LNCaP clone FGC (cell line): Measurements from ENCODE around the gene ZSWIM2.

Source experiments
- DNase-seq: peaks from one replicate; pipeline ENCODE4 v3.0.0-alpha.2; 2011; ENCODE audit warnings: low read depth
- H3K4me3 ChIP-seq: 2 replicates; pipeline ENCODE4 v1.5.1; 2011; ENCODE audit warnings: mild to moderate bottlenecking, low read depth, low read length, control low read depth
- TF ChIP-seq, protein P1 (sequence below): IDR thresholded peaks from 2 replicates; pipeline ENCODE4 v1.5.1; 2012; ENCODE audit warnings: mild to moderate bottlenecking; ENCODE audit not compliant: control insufficient read depth, insufficient read depth; ENCODE audit errors: extremely low read depth

Gene ZSWIM2

GRCh38 chr2:186887107-186888090 lies 38.4 kb upstream of the ZSWIM2 start:
- no peak for DNase-seq
- TF ChIP-seq, protein P1, sequence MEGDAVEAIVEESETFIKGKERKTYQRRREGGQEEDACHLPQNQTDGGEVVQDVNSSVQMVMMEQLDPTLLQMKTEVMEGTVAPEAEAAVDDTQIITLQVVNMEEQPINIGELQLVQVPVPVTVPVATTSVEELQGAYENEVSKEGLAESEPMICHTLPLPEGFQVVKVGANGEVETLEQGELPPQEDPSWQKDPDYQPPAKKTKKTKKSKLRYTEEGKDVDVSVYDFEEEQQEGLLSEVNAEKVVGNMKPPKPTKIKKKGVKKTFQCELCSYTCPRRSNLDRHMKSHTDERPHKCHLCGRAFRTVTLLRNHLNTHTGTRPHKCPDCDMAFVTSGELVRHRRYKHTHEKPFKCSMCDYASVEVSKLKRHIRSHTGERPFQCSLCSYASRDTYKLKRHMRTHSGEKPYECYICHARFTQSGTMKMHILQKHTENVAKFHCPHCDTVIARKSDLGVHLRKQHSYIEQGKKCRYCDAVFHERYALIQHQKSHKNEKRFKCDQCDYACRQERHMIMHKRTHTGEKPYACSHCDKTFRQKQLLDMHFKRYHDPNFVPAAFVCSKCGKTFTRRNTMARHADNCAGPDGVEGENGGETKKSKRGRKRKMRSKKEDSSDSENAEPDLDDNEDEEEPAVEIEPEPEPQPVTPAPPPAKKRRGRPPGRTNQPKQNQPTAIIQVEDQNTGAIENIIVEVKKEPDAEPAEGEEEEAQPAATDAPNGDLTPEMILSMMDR: no peak
- no peak overlapping the region for H3K4me3 ChIP-seq

- no peak for DNase-seq
- TF ChIP-seq, protein P1: no peak
- no peak overlapping the region for H3K4me3 ChIP-seq
These were observed 35.6 kb upstream of the ZSWIM2 start for GRCh38 chr2:186884587-186884986.

GRCh38 chr2:186883666-186884065 lies 34.7 kb upstream of the ZSWIM2 start:
- TF ChIP-seq, protein P1: no peak
- DNase-seq: no peak
- H3K4me3 ChIP-seq: no peak overlapping the region

DNA sequence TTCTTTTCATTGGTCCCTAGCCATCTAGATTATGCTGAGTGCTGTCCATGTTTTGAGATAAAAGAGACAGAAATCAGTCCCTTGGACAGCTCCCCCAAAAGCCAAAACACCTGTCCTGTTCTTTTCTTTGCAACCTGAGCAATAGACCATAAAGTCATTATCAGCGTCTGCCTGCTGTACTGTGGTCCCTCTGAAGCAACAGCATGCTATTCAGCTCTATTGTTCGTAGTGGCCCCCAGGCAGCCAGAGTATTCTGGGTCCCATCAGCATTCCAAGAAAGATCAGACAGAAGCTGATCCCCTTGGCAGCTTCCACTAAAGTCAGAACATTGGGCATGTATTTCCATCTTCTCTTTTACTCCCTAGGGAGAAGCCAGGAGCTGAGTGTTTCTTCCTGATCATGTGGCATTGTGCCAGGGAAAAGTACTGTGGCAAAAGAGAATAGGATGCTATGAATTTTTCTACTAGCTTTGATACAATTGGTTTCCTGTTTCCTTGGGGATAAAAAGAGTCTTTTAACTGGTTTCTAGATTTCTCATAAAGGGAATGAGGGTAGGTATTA lies 33.6 kb upstream of the ZSWIM2 start:
- TF ChIP-seq, protein P1: no peak
- DNase-seq: no peak
- H3K4me3 ChIP-seq: no peak overlapping the region

GRCh38 chr2:186881660-186882059 lies 32.7 kb upstream of the ZSWIM2 start:
- no peak overlapping the region for H3K4me3 ChIP-seq
- DNase-seq: no peak
- TF ChIP-seq, protein P1: no peak

DNA sequence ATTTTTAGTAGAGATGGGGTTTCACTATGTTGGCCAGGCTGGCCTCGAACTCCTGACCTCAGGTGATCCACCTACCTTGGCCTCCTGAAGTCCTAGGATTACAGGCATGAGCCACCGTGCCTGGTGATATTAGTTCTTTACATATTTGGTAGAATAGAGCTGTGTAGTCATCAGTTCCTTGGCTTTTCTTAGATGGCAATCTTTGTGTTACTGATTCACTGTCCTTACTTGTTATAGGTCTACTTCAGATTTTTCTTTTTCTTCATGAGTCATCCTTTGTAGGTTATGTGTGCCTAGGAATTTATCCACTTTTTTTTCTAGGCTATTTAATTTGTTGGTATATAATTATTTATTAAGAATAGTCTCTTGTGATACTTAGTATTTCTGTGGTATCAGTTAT lies 30.3 kb upstream of the ZSWIM2 start:
- DNase-seq: no peak
- TF ChIP-seq, protein P1: no peak
- no peak overlapping the region for H3K4me3 ChIP-seq
